ENCODE results near the gene ZNF672. TPM values are rescaled to one million over a fixed set of nuclear protein-coding genes. Genes with fewer than 3 reads are reported as not detected.
A peak's percentile ranks its signal among the peaks of the same experiment; 100 is the strongest.
"Not testable (repeated sequence)": the region's sequence is repeated elsewhere in the genome, so short reads cannot be mapped to it uniquely, and the experiment has no call there.

Gene ZNF672
- total RNA-seq, 6 donors from 2014 or later, result 32.5 to 47.7 (median 45.8) TPM

GRCh38 chr1:248873993-248874533, 36.0 kb downstream of the ZNF672 start:
- peak overlapping the region; percentile 53 to 57 (median 54) for H3K4me3 ChIP-seq
- peak overlapping the region; percentile 91 to 97 (median 96) for H3K27ac ChIP-seq
- peaks cover 7 to 12% (median 11%) of the 10 kb centered on the region in 4 donors for H3K4me1 ChIP-seq
- ATAC-seq (ENCODE audit: low FRiP score in 2 of 2) (peak; percentile 77 to 85), DNase-seq (peak; percentile 51 to 93)
- no peaks in the 10 kb centered on the region for H3K27me3 ChIP-seq
- no peaks in the 10 kb centered on the region for H3K9me3 ChIP-seq
- 8 to 12% methylated on average over 17 to 23 of the region's 23 CpGs for WGBS, 2 donors
- TF ChIP-seq EP300 (IDR thresholded peaks at IDR 0.05) (peak in 1 of 4 donors; percentile 9), CTCF (IDR thresholded peaks at IDR 0.05) (no peak), POLR2A (IDR thresholded peaks at IDR 0.05) (no peak), POLR2AphosphoS5 (IDR thresholded peaks at IDR 0.05) (peak in 1 of 2 donors; percentile 22)
- H3K36me3 ChIP-seq, result no peaks in the 10 kb centered on the region

- Histone ChIP-seq H3K27me3 (no peaks in the 10 kb centered on the region), H3K4me1 (peaks cover 0 to 5% (median 2%) of the 10 kb centered on the region in 4 donors), H3K36me3 (no peaks in the 10 kb centered on the region), H3K4me3 (no peak overlapping the region), H3K27ac (no peak overlapping the region), H3K9me3 (no peaks in the 10 kb centered on the region)
- 57 to 71% methylated on average over 1 of the region's 1 CpG for WGBS, 2 donors
- DNase-seq (no peak), ATAC-seq (ENCODE audit: low FRiP score in 2 of 2) (no peak)
- no peak for TF ChIP-seq POLR2A (IDR thresholded peaks at IDR 0.05)
- TF ChIP-seq EP300 (IDR thresholded peaks at IDR 0.05), result no peak
- no peak for TF ChIP-seq CTCF (IDR thresholded peaks at IDR 0.05)
- TF ChIP-seq POLR2AphosphoS5 (IDR thresholded peaks at IDR 0.05), result no peak
These were observed 43.2 kb downstream of the ZNF672 start for GRCh38 chr1:248881261-248881660.

- H3K27me3 ChIP-seq, result not testable (repeated sequence)
These were observed 44.4 kb downstream of the ZNF672 start for GRCh38 chr1:248882427-248882826.

GRCh38 chr1:248884632-248885295, 46.7 kb downstream of the ZNF672 start:
- DNase-seq (no peak), ATAC-seq (ENCODE audit: low FRiP score in 2 of 2) (no peak)
- Histone ChIP-seq H3K27ac (no peak overlapping the region), H3K36me3 (no peaks in the 10 kb centered on the region), H3K4me1 (peaks cover 0 to 5% (median 2%) of the 10 kb centered on the region in 4 donors), H3K9me3 (no peaks in the 10 kb centered on the region), H3K27me3 (no peaks in the 10 kb centered on the region), H3K4me3 (no peak overlapping the region)
- 50 to 68% methylated on average over 1 of the region's 1 CpG for WGBS, 2 donors
- TF ChIP-seq CTCF (IDR thresholded peaks at IDR 0.05) (no peak), POLR2AphosphoS5 (IDR thresholded peaks at IDR 0.05) (no peak), EP300 (IDR thresholded peaks at IDR 0.05) (no peak)

More at GRCh38 chr1:248882427-248882826, 44.4 kb downstream of the ZNF672 start:
- not testable (repeated sequence) for H3K27ac ChIP-seq; ATAC-seq (ENCODE audit: low FRiP score in 2 of 2); H3K9me3 ChIP-seq; DNase-seq; H3K4me1 ChIP-seq; H3K4me3 ChIP-seq; H3K36me3 ChIP-seq
- 63 to 71% methylated on average over 7 of the region's 7 CpGs for WGBS, 2 donors

- TF ChIP-seq POLR2A (IDR thresholded peaks at IDR 0.05) (no peak), POLR2AphosphoS5 (IDR thresholded peaks at IDR 0.05) (no peak), EP300 (IDR thresholded peaks at IDR 0.05) (no peak), CTCF (IDR thresholded peaks at IDR 0.05) (no peak)
- Histone ChIP-seq H3K27me3 (no peaks in the 10 kb centered on the region), H3K27ac (no peak overlapping the region), H3K9me3 (no peaks in the 10 kb centered on the region), H3K4me1 (peaks cover 0 to 5% (median 2%) of the 10 kb centered on the region in 4 donors), H3K36me3 (no peaks in the 10 kb centered on the region), H3K4me3 (no peak overlapping the region)
- no peak for ATAC-seq (ENCODE audit: low FRiP score in 2 of 2)
- no peak for DNase-seq
- WGBS, 2 donors, result 71 to 91% methylated on average over 1 of the region's 1 CpG
These were observed 47.6 kb downstream of the ZNF672 start for GRCh38 chr1:248885646-248886045.
